GM12878 (cell line): ENCODE results near the gene PRF1. TPM values are rescaled to one million over a fixed set of nuclear protein-coding genes. Genes with fewer than 3 reads are reported as not detected.

ENCODE experiments used
- ATAC-seq: fragments of 200-7000 bp; cut with Tn5 transposase; 3 replicates; pipeline ENCODE4 v1.9.1; 2020; ENCODE audit warnings: mild to moderate bottlenecking, moderate library complexity
- Bru-seq: library from RNA; stranded (reverse); fragments of 400-500 nt; gene quantifications from one replicate; lab custom pipeline; 2021; lab: Mats Ljungman, UMichigan
- BruChase-seq, 2 experiments: library from RNA; stranded (reverse); fragments of 400-500 nt; gene quantifications; one replicate each; lab custom pipeline; 2021; lab: Mats Ljungman, UMichigan
- BruUV-seq: library from RNA; stranded (reverse); fragments of 400-500 nt; replicated peaks from 2 replicates; lab custom pipeline; 2021; lab: Mats Ljungman, UMichigan
- CTCF ChIA-PET: fragments of 300-600 bp; sonication (Branson Sonifier 250); formaldehyde crosslinking; extraction: SDS; loops from one replicate; lab custom pipeline; 2021; ENCODE audit warnings: inconsistent platforms; lab: Yijun Ruan, JAX
- POLR2A ChIA-PET: fragments of 350-600 bp; formaldehyde crosslinking; extraction: SDS; loops from one replicate; lab custom pipeline; 2021; ENCODE audit warnings: inconsistent platforms; lab: Charles Lee
- RAD21 ChIA-PET: fragments of 300-600 bp; sonication (Branson Sonifier 250); formaldehyde crosslinking; loops from one replicate; lab custom pipeline; 2023; ENCODE audit warnings: antibody characterized with exemption; ENCODE audit not compliant: unreplicated experiment; lab: Charles Lee
- SMC1A ChIA-PET: fragments of 300-600 bp; sonication (Branson Sonifier 250); formaldehyde crosslinking; loops from one replicate; lab custom pipeline; 2023; ENCODE audit not compliant: unreplicated experiment, uncharacterized antibody; lab: Charles Lee
- DNase-seq: peaks from one replicate; pipeline ENCODE4 v3.0.0-alpha.2; 2011; ENCODE audit warnings: low read depth, low spot score
- FAIRE-seq: peaks from 3 replicates; lab custom pipeline; 2011; peaks lifted over from hg19 to GRCh38; lab: Jason Lieb, UNC
- H2AFZ ChIP-seq: 2 replicates; pipeline ENCODE4 v1.6.0; 2011; ENCODE audit warnings: low read depth, low read length, control low read depth; ENCODE audit not compliant: control insufficient read depth
- H3K27ac ChIP-seq: 2 replicates; pipeline ENCODE4 v1.5.1; 2011; ENCODE audit warnings: control low read depth; ENCODE audit not compliant: control insufficient read depth, insufficient read depth
- H3K27me3 ChIP-seq, 2 experiments: replicated peaks in 1 of 2; 2 replicates each; pipeline versions ENCODE4 v1.6.0 to v1.6.1; 2011; ENCODE audit warnings: low read length in 1 of 2; ENCODE audit not compliant: control insufficient read depth in 2 of 2, insufficient read depth in 2 of 2
- H3K36me3 ChIP-seq, 2 experiments: 2 replicates each; pipeline ENCODE4 v1.5.1; 2011; ENCODE audit warnings: low read length in 1 of 2; ENCODE audit not compliant: control insufficient read depth in 2 of 2, insufficient read depth in 2 of 2
- H3K4me1 ChIP-seq: 2 replicates; pipeline ENCODE4 v1.6.1; 2011; ENCODE audit warnings: mild to moderate bottlenecking, low read length, moderate library complexity, mixed read lengths; ENCODE audit not compliant: control insufficient read depth, insufficient read depth
- H3K4me2 ChIP-seq: 2 replicates; pipeline ENCODE4 v1.6.0; 2011; ENCODE audit warnings: control low read depth; ENCODE audit not compliant: control insufficient read depth, insufficient read depth
- H3K4me3 ChIP-seq: fragments of 200-600 bp; sonication (generic); 2 replicates; pipeline ENCODE4 v1.5.1; 2016
- H3K79me2 ChIP-seq: 2 replicates; pipeline ENCODE4 v1.6.0; 2011; ENCODE audit warnings: low read length; ENCODE audit not compliant: control insufficient read depth, insufficient read depth
- H3K9ac ChIP-seq: 2 replicates; pipeline ENCODE4 v1.8.0; 2011; ENCODE audit warnings: low read length, control low read depth, mixed read lengths; ENCODE audit not compliant: control insufficient read depth, insufficient read depth
- H3K9me3 ChIP-seq: replicated peaks from 3 replicates; pipeline ENCODE4 v1.5.1; 2011; ENCODE audit warnings: mild to moderate bottlenecking, low read length; ENCODE audit not compliant: control insufficient read depth, insufficient read depth
- H4K20me1 ChIP-seq: 2 replicates; pipeline ENCODE4 v1.6.0; 2011; ENCODE audit not compliant: control insufficient read depth, insufficient read depth
- BRCA1 ChIP-seq: IDR thresholded peaks from 2 replicates; pipeline ENCODE4 v1.6.1; 2011; ENCODE audit warnings: low read depth, low read length, improper control_type of control experiment
- CBX3 ChIP-seq: fragments of 200-600 bp; sonication (generic); IDR thresholded peaks from 2 replicates; pipeline ENCODE4 v1.6.1; 2016; ENCODE audit warnings: low read depth, borderline replicate concordance
- CREB1 ChIP-seq: IDR thresholded peaks from 2 replicates; pipeline ENCODE4 v1.6.1; 2012; ENCODE audit warnings: low read depth, mild to moderate bottlenecking, inconsistent platforms
- EGR1 ChIP-seq, 2 experiments: IDR thresholded peaks; 1 replicate in 1 of 2; 2 replicates in 1 of 2; pipeline ENCODE4 v1.6.1; 2011 to 2012; ENCODE audit warnings: low read depth in 2 of 2, low read length in 2 of 2, borderline replicate concordance in 1 of 2, mild to moderate bottlenecking in 1 of 2, moderate library complexity in 1 of 2
- FOXM1 ChIP-seq: IDR thresholded peaks from 2 replicates; pipeline ENCODE4 v1.6.1; 2012; ENCODE audit warnings: low read depth, mild to moderate bottlenecking, inconsistent platforms, low read length, moderate library complexity
- HCFC1 ChIP-seq: fragments of 150-350 bp; IDR thresholded peaks from 2 replicates; pipeline ENCODE4 v1.6.1; 2014; ENCODE audit warnings: low read length
- JUND ChIP-seq: IDR thresholded peaks from 2 replicates; pipeline ENCODE4 v1.6.1; 2012; ENCODE audit warnings: low read depth, mild to moderate bottlenecking, low read length, improper control_type of control experiment, moderate library complexity
- MEF2B ChIP-seq: fragments of 450-650 bp; IDR thresholded peaks from 2 replicates; pipeline ENCODE4 v1.6.1; 2018; ENCODE audit warnings: mild to moderate bottlenecking, moderate library complexity; ENCODE audit not compliant: partially characterized antibody, poor library complexity, severe bottlenecking
- MXI1 ChIP-seq: fragments of 150-350 bp; IDR thresholded peaks from 2 replicates; pipeline ENCODE4 v1.6.1; 2011; ENCODE audit warnings: low read depth, mild to moderate bottlenecking, inconsistent platforms, low read length, improper control_type of control experiment
- NBN ChIP-seq: fragments of 450-650 bp; IDR thresholded peaks from 2 replicates; pipeline ENCODE4 v1.6.1; 2016
- SREBF1 ChIP-seq: IDR thresholded peaks from 2 replicates; pipeline ENCODE4 v1.6.1; 2012; ENCODE audit warnings: mild to moderate bottlenecking, low read length
- TCF7 ChIP-seq: IDR thresholded peaks from 2 replicates; pipeline ENCODE4 v1.6.1; 2014; ENCODE audit warnings: antibody characterized with exemption, borderline replicate concordance
- YBX1 ChIP-seq: fragments of 450-650 bp; IDR thresholded peaks from 2 replicates; pipeline ENCODE4 v1.6.1; 2016; ENCODE audit warnings: antibody characterized with exemption
- ZNF274 ChIP-seq: IDR thresholded peaks from one replicate; pipeline ENCODE4 v1.8.0; 2011; ENCODE audit not compliant: insufficient read length, insufficient read depth
- WGBS: methylation state at CpG from one replicate; pipeline ENCODE4 v1.1.6; 2016; ENCODE audit warnings: low lambda C conversion rate; ENCODE audit not compliant: insufficient replicate concordance, insufficient coverage; ENCODE audit errors: missing lambda C conversion rate; 5-methylcytosine and 5-hydroxymethylcytosine counted together
- in situ Hi-C: fragments of 300-500 bp; cut with MboI; formaldehyde crosslinking; loops from 9 replicates; pipeline ENCODE4 v1.14.3; 2018; ENCODE audit warnings: mixed read lengths
- intact Hi-C: fragments of 100-400 bp; cut with micrococcal nuclease; formaldehyde crosslinking; loops from one replicate; pipeline ENCODE4 v1.14.2; 2022; ENCODE audit not compliant: unreplicated experiment
- long read RNA-seq, 2 experiments: library from polyadenylated mRNA; unstranded; transcript quantifications; one replicate each; pipeline ENCODE4 v2.0.0, GENCODE V29; 2019 to 2020
- polyA minus RNA-seq, 3 experiments: library from RNA; depleted of rRNA, polyadenylated mRNA; stranded (reverse); fragments of >200 nt; gene quantifications; 2 replicates each; pipeline ENCODE4 v1.2.3, GENCODE V29; 2011
- polyA plus RNA-seq, 11 experiments: library from polyadenylated mRNA; depleted of rRNA in 4 of 11; unstranded in 6 of 11; stranded (reverse) in 5 of 11; fragments of >200 nt; fragmentation: Nextera tagmentation in 4 of 11; fragmentation: Illumina TruSeq in 1 of 11; extraction: Ambion mirVana in 4 of 11; extraction: Trizol in 1 of 11; gene quantifications; 1 replicate in 1 of 11; 2 replicates in 10 of 11; pipeline versions ENCODE4 v1.2.1 to v1.2.3, GENCODE V29; 2011 to 2016; ENCODE audit warnings: inconsistent platforms in 2 of 11, missing spikeins in 2 of 11, low read depth in 1 of 11
- total RNA-seq, 4 experiments: library from RNA; depleted of rRNA in 3 of 4; stranded (reverse); fragments of >200 nt in 3 of 4; fragmentation: Illumina TruSeq in 1 of 4; extraction: Trizol in 1 of 4; gene quantifications; 2 replicates each; pipeline versions ENCODE4 v1.2.1 to v1.2.3, GENCODE V29; 2013 to 2021
- TF ChIP-seq, protein P1 (sequence below): fragments of 450-650 bp; formaldehyde crosslinking; IDR thresholded peaks from 2 replicates; pipeline ENCODE4 v1.4.0; 2022; ENCODE audit warnings: mild to moderate bottlenecking, moderate library complexity
- TF ChIP-seq, protein P2 (sequence below): IDR thresholded peaks from 2 replicates; pipeline ENCODE4 v1.6.1; 2011; ENCODE audit warnings: borderline replicate concordance, low read depth, mild to moderate bottlenecking, moderate library complexity, low read length; ENCODE audit not compliant: insufficient read depth, poor library complexity, severe bottlenecking

Gene PRF1
- 13.7 and 18.8 TPM in 2 replicates for total RNA-seq (2013; cell fraction: nucleolus; rRNA removed)
- total RNA-seq (2014; rRNA removed) (1.1 and 1.9 TPM in 2 replicates), total RNA-seq (2014; rRNA removed; fragmentation: Illumina TruSeq; extraction: Trizol) (1.1 and 1.4 TPM in 2 replicates), total RNA-seq (2021) (1.5 and 1.8 TPM in 2 replicates), polyA plus RNA-seq (2011; rRNA removed) (5.5 and 15.7 TPM in 2 replicates), polyA plus RNA-seq (2014; fragmentation: Illumina TruSeq; extraction: Trizol) (0.84 and 2.6 TPM in 2 replicates), polyA plus RNA-seq (2014; fragmentation: Nextera tagmentation; extraction: Ambion mirVana) (1 to 10 TPM; 1.7 to 1.9 TPM), polyA plus RNA-seq (2014; rRNA removed) (0.97 and 1.3 TPM in 2 replicates), polyA plus RNA-seq (2016; fragmentation: Nextera tagmentation; extraction: Ambion mirVana) (under 1 TPM; 0.88 to 1.00 TPM), polyA minus RNA-seq (2011; rRNA and poly(A)+ RNA removed) (24.3 and 26.7 TPM in 2 replicates), Bru-seq, nascent RNA (percentile 42 among the genes with signal in this experiment), BruChase-seq, experiment 1, labeled RNA remaining after a 6-hour chase (percentile 33 among the genes with signal in this experiment), BruChase-seq, experiment 2, labeled RNA remaining after a 2-hour chase (percentile 35 among the genes with signal in this experiment)
- polyA plus RNA-seq (2011; ENCODE audit: low read depth), result 1.3 TPM
- polyA plus RNA-seq (2011; cell fraction: cytosol; rRNA removed), result 22.9 and 31.0 TPM in 2 replicates
- 9.8 and 13.4 TPM in 2 replicates for polyA plus RNA-seq (2011; cell fraction: nucleus; rRNA removed)
- polyA plus RNA-seq (2012), result 1.2 and 1.3 TPM in 2 replicates
- polyA minus RNA-seq (2011; cell fraction: cytosol; rRNA and poly(A)+ RNA removed), result 9.3 and 10.8 TPM in 2 replicates
- 5.0 and 7.0 TPM in 2 replicates for polyA minus RNA-seq (2011; cell fraction: nucleus; rRNA and poly(A)+ RNA removed)
- long read RNA-seq, experiment 1, transcript PRF1-201 (3 exons, 2,492 nt), result major isoform, 7 of 9 reads
- long read RNA-seq, experiment 1, partial matches to known transcripts, result 0 of 9 reads
- long read RNA-seq, experiment 1, other reads (novel, unspliced or antisense), result 1 of 9 reads
- long read RNA-seq, experiment 2, partial matches to known transcripts, result 0 of 2 reads
- long read RNA-seq, experiment 2, other reads (novel, unspliced or antisense), result 1 of 2 reads

DNA sequence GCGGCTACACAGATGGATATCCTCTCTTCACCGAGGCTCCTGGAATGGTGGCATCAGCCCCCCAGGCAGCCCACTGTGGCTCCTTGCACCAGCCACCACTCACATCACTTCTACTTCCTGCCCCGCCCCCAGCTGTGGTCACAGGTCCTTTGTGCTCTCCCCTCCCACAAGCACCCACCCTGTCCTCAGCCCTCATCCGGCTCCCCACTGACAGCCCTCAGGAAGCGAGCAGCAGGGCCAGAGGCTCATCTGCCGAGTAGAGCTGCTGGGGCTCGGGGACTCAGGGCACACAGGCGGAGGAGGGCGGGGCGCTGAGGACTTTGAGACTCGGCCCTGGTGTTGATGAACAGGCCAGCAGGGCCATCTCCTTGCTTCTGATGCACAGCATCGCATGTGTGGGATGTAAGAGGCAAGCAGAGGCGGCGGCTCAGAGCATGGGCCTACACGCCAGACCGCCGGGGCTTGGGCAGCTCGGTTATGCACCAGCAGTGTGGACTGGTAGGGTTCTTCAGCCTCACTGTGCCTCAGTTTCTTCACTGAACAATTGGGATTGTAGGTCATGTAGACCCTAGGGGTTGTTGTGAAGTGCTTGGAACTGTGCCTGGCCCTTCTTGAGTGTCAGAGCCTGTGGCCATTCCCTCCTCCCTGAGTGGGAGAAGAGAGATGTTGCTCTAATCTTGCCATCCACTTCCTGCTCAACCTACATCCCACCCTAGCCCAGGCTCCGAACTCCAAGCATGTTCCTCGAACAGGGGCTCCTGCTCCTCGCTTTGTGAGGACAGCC is at the start of gene PRF1:
Gene PRF1 (minus strand): TSS at position 77 of the 784 bp plus-strand sequence. CDS start 1,839 bp downstream, outside the sequence.
- Histone ChIP-seq H3K4me3 (no peak within 1 kb of the TSS), H3K4me1 (no peaks in the 10 kb centered on the region), H3K27ac (no peak within 1 kb of the TSS), H3K27me3 (no peaks in the 10 kb centered on the region), H3K9ac (no peak within 1 kb of the TSS), H2AFZ (no peak within 1 kb of the TSS; the same call in 1 of the 2 replicates), H3K9me3 (no peaks in the 10 kb centered on the region), H3K4me2 (no peak within 1 kb of the TSS), H3K79me2 (no peaks in the 10 kb centered on the region), H4K20me1 (no peaks in the 10 kb centered on the region), H3K36me3 (no peaks in the 10 kb centered on the region)
- RAD21 ChIA-PET, result interaction anchor here (1.1 to 1.7 kb wide), 2 partner anchors 11 to 27 kb away, joined by 4 read pairs; no protein-coding TSS in a partner anchor
- FAIRE-seq (no peak), ATAC-seq (peak; percentile 64), DNase-seq (no peak)
- SMC1A ChIA-PET, result no interaction called here
- no TSS peak for BruUV-seq
- in situ Hi-C loops (no loop called here), intact Hi-C loops (no loop called here)
- no peak for TF ChIP-seq CBX3
- TF ChIP-seq MEF2B, result no peak
- no peak for TF ChIP-seq TCF7
- TF ChIP-seq ZNF274, result no peak
- TF ChIP-seq FOXM1, result no peak
- no peak for TF ChIP-seq JUND
- TF ChIP-seq, protein P1, sequence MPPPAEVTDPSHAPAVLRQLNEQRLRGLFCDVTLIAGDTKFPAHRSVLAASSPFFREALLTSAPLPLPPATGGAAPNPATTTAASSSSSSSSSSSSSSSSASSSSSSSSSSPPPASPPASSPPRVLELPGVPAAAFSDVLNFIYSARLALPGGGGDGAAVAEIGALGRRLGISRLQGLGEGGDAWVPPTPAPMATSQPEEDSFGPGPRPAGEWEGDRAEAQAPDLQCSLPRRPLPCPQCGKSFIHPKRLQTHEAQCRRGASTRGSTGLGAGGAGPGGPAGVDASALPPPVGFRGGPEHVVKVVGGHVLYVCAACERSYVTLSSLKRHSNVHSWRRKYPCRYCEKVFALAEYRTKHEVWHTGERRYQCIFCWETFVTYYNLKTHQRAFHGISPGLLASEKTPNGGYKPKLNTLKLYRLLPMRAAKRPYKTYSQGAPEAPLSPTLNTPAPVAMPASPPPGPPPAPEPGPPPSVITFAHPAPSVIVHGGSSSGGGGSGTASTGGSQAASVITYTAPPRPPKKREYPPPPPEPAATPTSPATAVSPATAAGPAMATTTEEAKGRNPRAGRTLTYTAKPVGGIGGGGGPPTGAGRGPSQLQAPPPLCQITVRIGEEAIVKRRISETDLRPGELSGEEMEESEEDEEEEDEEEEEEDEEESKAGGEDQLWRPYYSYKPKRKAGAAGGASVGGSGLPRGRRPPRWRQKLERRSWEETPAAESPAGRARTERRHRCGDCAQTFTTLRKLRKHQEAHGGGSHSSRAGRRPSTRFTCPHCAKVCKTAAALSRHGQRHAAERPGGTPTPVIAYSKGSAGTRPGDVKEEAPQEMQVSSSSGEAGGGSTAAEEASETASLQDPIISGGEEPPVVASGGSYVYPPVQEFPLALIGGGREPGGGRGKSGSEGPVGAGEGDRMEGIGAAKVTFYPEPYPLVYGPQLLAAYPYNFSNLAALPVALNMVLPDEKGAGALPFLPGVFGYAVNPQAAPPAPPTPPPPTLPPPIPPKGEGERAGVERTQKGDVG (CRISPR knock-in tag), result no peak
- no peak for TF ChIP-seq EGR1 (IDR thresholded peaks at IDR 0.05; ENCODE audit: borderline replicate concordance in 1 of 2, low read depth in 2 of 2, low read length in 2 of 2)
- no peak for TF ChIP-seq NBN
- TF ChIP-seq YBX1, result no peak
- TF ChIP-seq SREBF1, result no peak
- TF ChIP-seq CREB1, result no peak
- TF ChIP-seq HCFC1, result no peak
- no peak for TF ChIP-seq MXI1
- TF ChIP-seq BRCA1, result no peak
- TF ChIP-seq, protein P2, sequence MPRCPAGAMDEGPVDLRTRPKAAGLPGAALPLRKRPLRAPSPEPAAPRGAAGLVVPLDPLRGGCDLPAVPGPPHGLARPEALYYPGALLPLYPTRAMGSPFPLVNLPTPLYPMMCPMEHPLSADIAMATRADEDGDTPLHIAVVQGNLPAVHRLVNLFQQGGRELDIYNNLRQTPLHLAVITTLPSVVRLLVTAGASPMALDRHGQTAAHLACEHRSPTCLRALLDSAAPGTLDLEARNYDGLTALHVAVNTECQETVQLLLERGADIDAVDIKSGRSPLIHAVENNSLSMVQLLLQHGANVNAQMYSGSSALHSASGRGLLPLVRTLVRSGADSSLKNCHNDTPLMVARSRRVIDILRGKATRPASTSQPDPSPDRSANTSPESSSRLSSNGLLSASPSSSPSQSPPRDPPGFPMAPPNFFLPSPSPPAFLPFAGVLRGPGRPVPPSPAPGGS, result no peak
- WGBS, result 65% methylated on average over 20 of the region's 21 CpGs
- CTCF ChIA-PET, result interaction anchor here (1.6 kb wide), 1 partner anchor 11 kb away, joined by 3 read pairs; no protein-coding TSS in a partner anchor
- POLR2A ChIA-PET, result no interaction called here
